GM20000 (cell line): ENCODE results near the gene GRAMD1B.

Experiments used
- DNase-seq: peaks from one replicate; pipeline ENCODE4 v3.0.0; 2012; ENCODE audit warnings: low spot score
- TF ChIP-seq, protein P1 (sequence below): IDR thresholded peaks from 2 replicates; pipeline ENCODE4 v1.5.1; 2012; ENCODE audit warnings: mild to moderate bottlenecking, control low read depth; ENCODE audit errors: extremely low read depth, missing control alignments

Gene GRAMD1B

GRCh38 chr11:123405123-123405592 is 24.9 kb upstream of the GRAMD1B start:
- DNase-seq: no peak
- TF ChIP-seq, protein P1, sequence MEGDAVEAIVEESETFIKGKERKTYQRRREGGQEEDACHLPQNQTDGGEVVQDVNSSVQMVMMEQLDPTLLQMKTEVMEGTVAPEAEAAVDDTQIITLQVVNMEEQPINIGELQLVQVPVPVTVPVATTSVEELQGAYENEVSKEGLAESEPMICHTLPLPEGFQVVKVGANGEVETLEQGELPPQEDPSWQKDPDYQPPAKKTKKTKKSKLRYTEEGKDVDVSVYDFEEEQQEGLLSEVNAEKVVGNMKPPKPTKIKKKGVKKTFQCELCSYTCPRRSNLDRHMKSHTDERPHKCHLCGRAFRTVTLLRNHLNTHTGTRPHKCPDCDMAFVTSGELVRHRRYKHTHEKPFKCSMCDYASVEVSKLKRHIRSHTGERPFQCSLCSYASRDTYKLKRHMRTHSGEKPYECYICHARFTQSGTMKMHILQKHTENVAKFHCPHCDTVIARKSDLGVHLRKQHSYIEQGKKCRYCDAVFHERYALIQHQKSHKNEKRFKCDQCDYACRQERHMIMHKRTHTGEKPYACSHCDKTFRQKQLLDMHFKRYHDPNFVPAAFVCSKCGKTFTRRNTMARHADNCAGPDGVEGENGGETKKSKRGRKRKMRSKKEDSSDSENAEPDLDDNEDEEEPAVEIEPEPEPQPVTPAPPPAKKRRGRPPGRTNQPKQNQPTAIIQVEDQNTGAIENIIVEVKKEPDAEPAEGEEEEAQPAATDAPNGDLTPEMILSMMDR: no peak

GRCh38 chr11:123406441-123407129 is 23.5 kb upstream of the GRAMD1B start:
- no peak for DNase-seq
- TF ChIP-seq, protein P1: no peak

DNA sequence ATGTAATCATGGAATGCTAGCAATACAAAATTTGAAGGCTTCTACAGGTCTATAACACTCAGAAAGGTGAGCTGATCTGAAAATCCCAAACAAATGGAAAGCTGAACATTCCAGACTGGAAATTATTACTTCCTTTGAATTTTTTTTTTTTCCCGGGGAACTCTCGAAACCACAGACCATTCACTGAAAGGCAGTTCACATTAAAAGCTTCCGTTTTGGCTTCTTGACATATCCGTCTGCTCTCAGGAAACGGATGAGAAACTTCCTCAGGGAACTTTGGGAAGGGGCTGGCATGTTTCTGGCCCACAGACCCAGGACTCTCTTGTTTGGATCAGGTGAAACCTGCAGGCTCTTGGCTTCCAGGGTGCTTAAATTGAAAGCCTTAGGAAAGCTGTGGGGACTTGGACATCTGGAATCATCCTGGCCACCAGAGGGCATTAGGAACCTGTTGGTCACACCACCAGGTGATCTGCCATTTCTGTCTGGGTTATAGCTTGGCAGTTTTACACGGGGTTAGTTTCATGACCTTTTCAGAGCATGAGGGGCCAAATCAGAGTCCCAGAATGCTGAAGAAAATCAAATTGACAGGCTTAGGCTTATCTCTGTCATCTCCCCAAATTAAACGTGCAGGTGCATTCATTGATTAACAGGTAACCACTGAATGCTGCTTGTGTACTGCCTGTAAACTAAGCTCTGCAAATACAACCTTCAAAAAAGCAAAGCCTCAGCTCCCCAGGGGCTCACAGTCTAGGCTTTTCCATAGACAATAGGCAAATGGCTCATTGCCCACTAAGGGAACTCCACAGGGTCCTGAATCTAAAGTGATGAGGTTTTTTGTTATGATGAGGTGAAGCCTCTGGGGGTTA is 22.7 kb upstream of the GRAMD1B start:
- TF ChIP-seq, protein P1: peak; percentile 53
- DNase-seq: no peak

- no peak for DNase-seq
- TF ChIP-seq, protein P1: no peak
Observed at GRCh38 chr11:123407996-123408597, 22.0 kb upstream of the GRAMD1B start.

- TF ChIP-seq, protein P1: no peak
- DNase-seq: no peak
Observed at GRCh38 chr11:123408619-123409455, 21.2 kb upstream of the GRAMD1B start.

DNA sequence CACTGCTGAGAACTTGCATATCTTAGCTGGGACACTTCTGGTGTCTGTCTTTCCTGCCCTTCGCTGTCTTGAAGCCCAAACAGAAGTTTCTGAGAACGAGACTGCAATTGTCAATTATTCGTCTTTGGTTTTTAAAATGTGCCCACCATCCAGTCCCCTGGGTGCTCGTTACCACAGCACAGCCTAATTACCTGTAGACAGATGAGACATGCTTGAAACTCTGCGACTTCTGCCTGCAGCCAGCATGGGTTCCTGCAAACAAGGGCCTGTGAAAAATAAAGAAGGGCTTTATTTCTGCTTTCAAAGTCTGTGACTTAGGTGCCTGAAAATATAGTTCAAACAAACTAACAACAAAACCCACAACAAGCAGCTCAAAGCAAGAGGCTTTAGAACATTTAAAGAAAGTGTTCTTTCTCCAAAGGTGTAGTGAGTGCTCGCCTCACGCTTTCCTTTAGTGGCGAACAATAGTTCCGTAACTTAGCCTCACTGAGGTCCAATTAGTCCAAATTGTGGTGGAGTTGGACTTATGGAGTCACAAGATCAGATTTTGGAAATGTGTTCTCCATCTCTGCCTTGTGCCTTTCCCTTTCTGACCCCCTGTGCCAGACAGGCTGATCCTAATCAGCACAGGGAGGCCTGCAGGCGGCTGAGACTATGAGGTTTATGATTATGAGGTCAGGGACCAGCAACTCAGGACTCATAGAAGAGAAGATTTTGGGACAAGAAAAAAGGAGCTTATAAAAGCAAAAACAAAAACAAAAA is 20.4 kb upstream of the GRAMD1B start:
- no peak for DNase-seq
- TF ChIP-seq, protein P1: no peak
